NCI-H1092 treated with DMSO at 0.1 percent for 48 hours (cell line): ENCODE measurements around the gene PARP4.
"Not testable (repeated sequence)": the region's sequence is repeated elsewhere in the genome, so short reads cannot be mapped to it uniquely, and the experiment has no call there.

ENCODE experiments used
- DNase-seq: peaks from one replicate; lab custom pipeline; 2025; lab: John Stamatoyannopoulos, UW

Gene PARP4

DNA sequence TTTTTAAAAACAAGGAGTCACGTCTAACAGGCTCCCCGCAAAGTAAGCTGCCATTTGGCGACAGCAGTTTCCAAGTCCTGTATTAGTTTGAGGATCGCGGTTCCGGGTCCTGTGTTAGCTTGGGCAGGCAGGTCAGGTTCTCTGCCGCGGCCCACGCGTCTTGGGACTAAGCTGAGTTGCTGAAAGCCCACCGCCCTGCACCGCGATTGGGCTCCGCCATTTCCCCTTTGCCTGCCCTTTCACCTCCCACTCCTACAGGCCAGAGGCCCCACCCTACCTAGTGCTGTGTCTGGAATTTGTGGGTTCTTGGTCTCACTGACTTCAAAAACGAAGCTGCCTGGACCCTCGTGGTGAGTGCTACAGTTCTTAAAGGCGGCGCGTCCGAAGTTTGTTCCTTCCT is 6.8 kb downstream of the PARP4 start:
- no peak for DNase-seq

DNA sequence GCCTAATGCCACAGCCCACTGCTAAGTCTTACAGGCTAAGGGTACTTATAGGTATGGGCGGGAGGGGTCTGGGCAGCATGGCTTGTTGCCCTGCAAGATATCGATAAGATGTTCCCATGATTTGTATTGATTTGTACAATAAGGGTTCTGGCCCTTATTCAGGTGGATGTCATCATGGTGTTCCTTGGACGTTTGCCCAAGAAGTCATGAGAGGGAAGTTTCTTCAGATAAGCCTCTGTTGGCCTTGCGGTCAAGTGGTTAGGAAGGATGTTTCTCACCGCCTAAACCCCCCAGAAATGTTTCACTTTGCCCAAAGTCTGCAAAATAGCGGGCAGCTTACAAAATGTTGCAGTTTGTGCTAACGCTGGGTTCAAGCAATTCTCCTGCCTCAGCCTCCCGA is 7.3 kb downstream of the PARP4 start:
- DNase-seq, result no peak

DNA sequence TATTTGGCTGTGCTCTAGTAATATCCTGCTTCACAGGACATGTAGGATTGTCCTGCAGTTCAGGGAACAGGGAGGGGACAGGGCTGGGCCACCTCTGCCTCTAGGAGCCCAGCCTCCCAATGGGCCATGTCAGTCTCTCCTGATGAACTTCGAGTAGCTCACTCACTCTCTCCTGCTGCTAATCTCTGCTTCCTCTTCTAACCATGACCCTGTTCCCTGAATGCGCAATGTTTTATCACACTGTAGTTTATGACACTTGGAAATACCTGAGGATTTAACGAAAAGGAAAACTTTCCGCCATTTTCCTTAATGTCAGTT is 9.2 kb downstream of the PARP4 start:
- no peak for DNase-seq

DNA sequence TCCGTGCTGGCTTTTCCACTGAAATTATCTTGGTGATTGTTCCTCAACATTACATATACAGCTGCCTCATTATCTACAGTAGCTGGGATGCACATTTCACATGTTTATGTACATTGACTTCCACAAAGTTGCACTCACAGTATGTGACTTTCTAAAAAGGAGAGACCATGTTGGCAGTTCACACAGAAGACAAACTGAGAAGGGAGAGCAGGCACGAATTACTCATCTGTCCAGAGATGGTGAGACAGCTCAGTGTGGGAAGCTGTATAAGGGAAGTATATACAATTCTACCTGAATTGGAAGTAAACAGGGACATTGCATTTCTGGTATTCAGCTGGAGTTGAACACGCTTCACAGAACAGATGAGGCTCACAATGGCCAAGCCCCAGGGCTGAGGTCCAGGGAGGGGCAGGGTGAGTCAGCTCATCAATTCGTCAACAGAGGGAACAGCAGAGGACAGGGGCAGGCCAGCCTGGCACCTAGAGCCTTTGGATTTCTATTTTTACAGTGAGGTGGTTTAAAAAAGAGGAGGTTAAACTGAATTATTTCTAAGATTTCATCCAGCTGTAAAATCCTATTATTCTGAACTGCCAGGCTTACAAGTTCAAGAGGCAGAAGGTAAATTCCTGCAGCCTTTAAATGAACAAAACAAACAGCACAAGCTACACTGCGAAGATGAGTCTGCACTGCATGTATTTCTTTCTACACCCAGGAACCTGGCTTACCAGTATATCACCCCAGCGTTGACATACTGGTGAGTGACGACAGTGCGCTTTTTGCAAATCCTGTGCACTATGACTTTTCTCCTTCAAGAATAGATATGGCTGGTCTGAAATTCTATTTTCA is 9.8 kb downstream of the PARP4 start:
- DNase-seq, result no peak

DNA sequence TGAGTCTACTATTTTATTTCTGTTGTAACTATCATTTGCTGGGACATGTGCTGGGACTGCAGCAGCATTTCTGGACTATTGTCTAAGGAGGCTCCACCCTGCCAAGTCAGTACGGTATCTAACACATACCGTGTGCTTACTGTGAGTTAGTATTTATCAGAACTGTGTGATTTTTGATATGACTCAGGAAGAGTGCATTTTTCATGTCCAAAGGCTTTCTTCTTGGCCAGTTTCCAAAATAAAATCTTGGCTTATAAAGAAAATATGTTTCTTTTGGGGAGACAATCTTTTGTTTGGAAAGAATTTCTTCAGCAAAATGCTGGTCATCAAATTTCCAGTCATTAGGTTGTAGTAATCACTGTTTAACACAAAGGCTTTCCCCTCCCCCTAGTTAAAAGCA is 11.6 kb downstream of the PARP4 start:
- DNase-seq, result no peak

DNA sequence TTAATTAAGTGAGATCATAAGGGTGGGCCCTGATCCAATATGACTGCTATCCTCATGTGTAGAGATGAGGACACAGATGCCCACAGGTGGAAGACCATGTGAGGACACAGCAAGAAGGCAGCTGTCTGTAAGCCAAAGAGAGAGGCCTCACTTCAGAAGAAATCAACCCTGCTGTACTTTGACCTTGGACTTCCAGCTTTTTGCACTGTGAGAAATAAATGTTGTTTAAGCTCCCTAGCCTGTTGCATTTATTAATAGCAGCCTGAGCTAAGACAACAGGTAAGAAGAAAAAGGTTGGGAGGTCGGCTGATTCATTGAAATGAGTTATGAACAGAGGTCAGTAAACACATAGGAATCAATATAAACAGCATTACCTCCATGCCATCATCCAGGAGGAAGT is 14.8 kb downstream of the PARP4 start:
- no peak for DNase-seq

DNA sequence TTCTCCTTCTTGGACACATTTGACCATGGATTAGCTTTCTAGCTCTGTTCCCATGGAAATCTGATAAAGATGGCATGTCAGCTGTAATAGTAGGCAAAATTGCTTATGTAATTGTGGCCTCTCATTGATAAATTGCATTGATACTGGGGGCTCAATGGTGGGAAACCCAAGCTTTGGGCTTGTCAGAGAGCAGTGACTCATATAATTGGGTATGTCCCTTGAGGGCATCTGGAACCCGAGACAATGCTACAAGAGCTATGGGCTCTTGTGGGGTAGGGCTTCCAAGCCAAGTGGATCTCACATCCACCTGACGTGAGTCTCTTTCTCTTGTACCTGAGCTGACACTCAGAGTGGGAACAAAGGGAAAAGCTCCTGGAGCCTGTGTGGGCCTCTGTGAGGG is 16.3 kb downstream of the PARP4 start:
- DNase-seq, result not testable (repeated sequence)

DNA sequence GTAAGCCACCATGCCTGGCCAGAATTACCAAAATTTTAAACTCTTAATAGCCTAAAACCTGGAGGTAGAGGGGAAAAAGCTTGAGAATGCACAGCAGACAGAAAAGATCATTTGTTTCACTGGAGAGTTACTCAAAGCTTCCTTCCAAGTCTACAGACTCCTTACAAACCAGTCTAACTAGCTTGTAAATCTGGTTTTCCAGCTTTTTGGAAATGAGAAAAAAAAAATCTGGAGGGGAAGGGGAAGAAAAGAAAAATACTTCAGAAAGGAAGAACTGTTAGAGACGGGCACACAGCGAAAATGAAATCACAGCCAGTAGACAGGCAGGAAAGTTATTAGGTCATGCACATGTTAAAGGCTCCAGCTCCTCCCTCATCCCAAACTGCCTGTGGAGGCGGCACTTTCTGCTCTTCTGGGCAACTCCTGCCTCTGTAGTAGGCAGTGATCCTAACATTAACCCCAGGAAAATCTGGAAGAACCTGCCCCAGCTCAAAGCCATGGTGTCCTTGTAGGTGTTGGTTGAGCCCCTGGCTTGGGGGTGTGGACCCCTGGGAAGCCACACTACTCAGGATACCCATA is 17.3 kb downstream of the PARP4 start:
- no peak for DNase-seq

DNA sequence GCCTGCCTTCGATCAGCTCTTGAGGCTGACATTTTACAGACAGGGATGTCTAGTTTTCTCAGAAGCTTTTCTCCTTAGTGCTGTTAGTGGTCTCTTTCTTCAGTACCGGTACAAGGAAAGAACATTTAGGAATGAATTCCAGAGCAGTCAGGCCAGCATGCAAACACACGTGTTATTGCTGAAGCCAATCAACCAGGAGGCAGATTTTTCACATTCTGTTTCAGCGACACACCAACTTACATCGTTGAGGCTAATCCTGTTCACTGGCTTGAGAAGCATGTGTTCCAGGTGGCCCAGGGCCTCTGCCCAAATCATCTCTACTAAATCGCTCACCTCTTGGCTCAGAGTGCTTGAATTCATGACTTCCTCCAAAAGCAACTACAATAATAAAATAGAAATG is 19.2 kb downstream of the PARP4 start:
- DNase-seq, result no peak

DNA sequence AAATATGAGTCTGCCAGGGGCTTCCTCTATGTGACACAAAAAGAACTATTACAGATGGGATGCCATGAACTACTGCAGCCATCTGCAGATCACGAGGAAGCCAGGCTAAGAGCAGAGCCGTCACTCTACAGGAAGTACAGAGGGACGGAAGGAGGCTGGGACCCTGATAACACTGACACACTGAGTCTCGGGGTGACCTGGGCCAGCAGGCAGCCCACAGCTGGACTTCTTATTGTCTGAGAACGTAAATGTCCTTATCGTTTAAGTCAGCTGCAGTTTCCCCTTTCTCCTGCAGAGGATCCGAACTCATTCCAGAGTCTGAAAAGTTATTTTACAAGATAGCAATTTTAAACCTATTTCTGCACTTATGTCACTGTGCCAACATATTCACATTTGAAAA is 20.7 kb downstream of the PARP4 start:
- no peak for DNase-seq

DNA sequence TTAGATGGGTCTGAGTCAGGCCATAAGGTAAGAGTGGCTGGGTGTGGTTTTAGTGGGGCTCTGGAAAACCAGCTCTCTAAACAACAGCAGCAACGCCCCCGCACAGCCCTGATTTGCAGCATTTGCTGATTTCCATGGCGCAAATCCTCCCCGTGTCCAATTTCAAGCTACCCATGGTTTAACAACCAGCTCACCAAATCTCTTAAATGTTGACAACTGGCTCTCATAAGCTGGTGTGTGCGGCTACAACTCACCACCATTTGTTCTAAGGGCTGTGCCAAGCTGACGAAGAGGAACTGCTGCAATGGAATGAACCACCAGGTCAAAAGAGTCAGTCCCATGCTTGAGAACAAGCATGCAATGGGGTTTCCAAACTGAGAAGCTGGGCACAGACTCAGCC is 22.9 kb downstream of the PARP4 start:
- no peak for DNase-seq

DNA sequence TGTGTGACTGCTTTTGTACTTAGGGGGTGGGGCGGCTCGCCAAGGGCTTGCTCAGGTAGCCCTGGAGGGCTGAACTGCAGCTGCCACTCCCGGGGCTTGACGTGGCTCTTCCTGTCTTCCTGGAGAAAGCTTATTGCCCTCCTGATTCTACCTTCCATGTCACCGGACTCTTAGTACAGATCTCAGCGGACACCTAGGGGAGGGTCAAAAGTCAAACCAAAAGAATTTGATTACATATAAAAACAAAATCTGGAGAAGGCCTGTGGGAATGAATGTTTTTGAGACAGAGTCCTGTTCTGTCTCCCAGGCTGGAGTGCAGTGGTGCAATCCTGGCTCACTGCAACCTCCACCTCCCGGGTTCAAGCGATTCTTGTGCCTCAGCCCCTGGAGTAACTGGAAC is 24.5 kb downstream of the PARP4 start:
- not testable (repeated sequence) for DNase-seq

DNA sequence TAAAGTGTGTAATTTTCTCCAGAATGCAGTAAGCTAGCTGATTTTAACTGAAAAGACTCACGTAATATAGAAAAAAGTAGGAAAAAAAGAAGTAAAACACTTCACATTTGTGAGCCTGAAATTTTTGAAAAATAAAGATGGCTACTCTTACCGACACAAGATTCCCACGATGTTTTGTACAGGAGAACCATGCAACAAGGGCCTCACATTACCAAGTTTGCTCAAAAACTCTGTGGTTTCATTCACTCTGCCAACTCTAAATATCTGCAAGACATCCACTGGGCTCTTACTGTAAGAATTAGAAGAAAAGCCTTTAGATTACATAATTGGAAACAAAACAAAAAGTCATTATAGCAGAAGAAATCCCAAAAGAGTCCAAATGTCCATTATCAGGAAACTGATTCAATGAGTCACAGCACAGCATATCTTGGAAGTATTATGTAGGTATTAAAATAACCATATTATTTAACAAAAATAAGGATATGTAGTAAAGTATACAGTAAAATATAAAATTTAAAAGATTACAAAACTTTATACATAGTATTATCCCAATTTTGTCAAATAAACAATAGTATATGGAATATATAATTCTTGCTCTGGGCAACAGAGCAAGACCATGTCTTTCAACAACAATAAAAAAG is 26.4 kb downstream of the PARP4 start:
- DNase-seq, result not testable (repeated sequence)

DNA sequence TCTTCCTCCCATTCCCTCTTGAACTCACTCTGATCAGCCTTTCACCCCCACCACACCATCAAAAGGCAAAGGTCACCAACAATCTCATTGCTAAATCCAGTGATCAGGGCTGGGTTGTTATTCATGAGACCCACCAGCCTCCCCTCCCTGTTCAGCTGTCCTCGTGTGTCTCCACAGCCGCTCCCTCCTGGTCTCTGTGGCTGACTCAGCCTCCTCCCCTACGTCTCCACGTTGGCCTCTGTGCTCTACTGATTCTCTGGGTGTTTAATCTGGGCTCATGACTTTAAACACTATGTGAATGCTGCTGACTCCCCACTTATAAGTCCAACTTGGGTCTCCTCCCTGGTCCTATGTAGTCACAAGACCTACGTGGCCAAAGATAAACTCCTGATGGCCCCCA is 38.9 kb downstream of the PARP4 start:
- no peak for DNase-seq

DNA sequence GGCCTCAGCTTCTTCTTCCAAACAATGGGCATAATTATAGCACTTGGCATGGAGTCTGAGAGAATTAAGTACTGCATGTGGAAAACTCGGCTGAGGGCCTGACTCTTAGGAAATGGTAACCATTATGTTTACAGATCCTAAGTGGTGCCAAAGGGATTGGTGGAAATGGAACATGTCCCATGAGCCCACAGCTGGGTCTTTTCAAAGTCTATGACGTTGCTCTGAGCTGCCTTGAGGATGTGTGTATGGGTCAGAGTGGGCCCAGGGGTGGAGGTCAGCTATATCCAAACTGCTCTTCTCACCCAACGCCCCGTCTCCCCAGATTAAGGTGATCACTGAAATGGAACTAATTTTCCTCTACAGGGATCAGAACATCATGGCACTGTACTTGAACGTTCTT is 40.4 kb downstream of the PARP4 start:
- not testable (repeated sequence) for DNase-seq

DNA sequence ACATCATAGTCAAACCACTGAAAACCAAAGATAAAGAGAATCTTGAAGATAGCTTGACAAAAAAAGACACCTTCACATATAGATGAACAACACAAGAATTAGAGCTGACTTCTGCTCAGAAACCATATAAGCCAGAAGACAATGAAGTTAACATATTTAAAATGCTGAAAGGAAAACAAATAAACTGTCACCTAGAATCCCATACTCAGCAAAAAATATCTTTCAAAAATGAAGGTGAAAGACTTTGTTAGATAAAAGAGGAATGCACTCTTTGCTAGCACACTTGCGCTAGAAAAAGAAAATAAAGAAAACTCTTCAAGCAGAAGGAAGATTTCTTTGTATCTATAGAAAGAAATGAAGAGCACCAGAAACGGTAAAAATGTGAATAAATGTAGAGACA is 49.5 kb downstream of the PARP4 start:
- DNase-seq, result no peak

DNA sequence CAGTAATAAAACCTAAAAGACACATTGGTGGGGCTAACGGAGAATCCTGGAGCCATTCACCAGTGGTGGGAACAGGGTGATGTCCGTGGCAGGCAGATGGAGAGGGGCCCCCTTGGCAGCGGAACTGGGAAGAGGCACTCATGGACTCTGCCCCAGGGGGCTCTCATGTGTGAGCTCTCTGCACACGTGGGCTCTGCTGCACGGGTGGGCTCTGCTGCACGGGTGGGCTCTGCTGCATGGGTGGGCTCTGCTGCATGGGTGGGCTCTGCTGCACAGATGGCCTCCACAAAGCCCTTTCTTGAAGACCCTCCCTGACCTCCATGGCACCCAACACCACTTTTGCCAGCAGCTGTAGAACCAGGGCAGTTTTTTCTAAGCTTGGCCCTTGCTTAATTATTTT is 52.3 kb downstream of the PARP4 start:
- no peak for DNase-seq

DNA sequence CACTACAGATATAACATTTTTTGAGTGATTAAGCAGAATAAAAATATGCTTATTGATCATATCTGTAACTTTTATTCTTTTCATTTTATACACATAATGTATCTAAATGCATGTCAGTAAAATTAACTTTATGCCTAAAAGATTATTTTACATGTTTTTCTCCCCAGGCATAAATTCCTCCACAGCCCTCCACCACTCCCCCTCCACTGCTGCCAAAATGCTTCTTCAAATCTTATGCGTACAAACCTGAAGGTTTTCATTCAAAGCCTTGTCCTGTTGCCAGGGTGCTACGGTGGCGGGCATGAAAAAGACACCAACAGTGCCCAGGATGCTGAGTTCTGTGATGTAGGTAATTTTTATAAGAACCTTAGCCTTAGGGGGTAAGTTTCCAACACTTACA is 52.9 kb downstream of the PARP4 start:
- no peak for DNase-seq

DNA sequence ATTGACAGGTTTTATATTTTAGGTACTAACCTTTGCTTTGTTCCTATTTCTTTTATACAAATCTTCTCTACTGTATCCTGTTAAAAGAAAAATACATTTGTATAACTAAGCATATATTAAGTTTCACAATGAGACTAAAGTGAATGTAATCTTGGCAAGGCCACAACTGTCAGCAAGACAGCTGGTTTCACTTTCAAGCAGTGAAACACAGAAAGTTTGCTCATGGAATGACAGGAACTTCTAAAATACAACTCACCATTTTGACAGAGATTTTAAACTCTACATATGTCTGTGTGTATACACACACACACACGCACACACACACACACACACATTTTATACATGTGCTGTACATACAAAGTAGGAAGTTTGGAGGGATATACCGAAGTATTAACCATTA is 53.3 kb downstream of the PARP4 start:
- DNase-seq, result no peak

DNA sequence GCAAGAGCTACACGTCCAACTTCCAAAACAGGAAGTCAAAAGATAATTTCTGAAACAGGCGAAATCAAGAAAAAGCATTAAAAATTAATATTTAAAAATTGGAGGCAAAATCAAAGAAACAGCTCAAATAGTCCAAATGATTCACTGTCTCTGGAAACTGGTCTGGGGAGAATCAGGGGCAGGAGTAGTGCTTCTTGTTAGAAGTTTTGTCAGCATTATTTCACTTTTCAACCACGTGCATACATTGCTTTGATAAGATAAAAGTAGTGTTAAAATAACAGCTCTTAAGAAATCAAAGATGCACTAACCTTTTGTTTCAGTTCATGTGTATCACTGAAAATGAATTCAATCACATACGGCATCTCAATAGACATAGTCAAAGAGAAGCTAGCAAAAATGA is 53.8 kb downstream of the PARP4 start:
- no peak for DNase-seq

DNA sequence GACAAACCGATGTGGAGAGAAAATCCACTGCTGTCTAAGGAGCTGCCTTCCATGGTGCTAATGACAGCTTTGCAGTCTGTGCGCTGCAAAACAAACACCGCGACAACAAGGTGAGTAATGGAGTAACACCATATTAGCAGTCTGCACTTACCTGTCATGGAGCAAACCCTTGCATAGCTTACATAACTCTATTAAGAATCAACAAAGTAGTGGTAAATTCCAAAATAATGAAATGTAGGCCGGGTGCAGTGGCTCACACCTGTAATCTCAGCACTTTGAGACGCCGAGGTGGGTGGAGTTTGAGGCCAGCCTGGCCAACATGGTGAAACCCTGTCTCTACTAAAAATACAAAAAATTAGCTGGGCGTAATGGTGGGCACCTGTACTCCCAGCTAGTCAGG is 56.2 kb downstream of the PARP4 start:
- DNase-seq, result no peak

DNA sequence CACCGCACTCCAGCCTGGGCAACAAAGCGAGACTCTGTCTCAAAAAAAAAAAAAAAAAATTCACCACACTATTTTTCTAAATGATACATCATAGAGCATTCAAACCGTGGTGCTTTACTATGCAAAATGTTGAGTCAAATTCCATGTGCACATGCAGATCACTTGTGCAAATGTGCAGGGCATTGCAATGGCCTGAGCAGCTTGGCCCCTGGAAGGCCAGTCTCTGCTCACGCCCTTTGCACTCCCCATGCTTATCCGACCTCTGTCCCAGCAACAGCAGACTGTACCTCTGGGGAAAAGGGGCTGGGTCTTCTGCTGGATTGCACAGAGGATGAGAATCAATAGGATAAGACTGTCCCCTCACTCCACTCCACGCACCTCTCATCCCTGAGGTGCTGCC is 58.5 kb downstream of the PARP4 start:
- DNase-seq, result no peak

DNA sequence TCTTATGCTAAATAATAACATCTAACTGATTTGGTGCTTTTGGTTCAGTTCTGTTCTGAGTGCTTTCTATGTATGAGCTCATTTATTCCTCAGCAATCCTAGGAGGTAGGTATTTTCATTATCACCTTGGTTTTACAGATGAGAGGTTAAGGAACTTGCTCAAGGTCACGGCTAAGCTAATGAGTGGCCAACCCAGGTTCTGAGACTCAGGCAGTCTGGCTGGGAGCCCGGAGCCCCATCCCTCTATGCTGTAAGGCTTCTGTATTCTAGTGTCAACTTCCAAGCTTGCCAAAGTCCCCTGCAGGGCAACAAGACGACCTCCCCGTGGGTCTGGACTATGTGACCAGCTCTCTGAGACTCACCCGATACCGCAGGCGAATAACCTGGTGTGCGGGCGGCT is 60.5 kb downstream of the PARP4 start:
- DNase-seq, result no peak

DNA sequence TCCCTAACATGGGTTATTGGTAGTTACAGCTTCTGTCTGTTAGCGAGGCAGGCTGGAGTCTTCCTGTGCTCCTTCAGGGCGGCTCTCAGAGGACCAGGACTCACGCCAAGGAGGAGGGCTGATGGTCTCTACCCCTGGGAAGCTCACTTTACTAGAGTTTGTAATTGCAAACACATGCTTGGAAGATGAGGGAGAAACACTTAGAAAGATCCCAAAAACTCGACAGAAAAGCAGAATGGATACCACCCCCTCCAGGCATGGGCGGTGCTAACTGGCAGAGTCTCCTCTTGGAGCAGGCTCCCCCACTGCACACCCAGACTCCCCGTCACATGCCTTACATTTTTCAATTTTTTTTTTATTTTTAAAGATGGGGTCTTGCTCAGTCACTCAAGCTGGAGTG is 62.0 kb downstream of the PARP4 start:
- no peak for DNase-seq
